Mammary epithelial cell (primary cell): ENCODE measurements around the gene C2orf72.

Experiments
- EZH2 ChIP-seq: IDR thresholded peaks from 2 replicates; pipeline ENCODE4 v1.6.1; 2012; ENCODE audit warnings: low read length, inconsistent platforms, borderline replicate concordance
- TF ChIP-seq, protein P1 (sequence below), 2 donors: IDR thresholded peaks in 1 of 2; conservative IDR thresholded peaks in 1 of 2; 2 replicates each; pipeline ENCODE4 v1.5.1; 2011 to 2012; ENCODE audit warnings: inconsistent platforms in 2 of 2, low read length in 2 of 2, mild to moderate bottlenecking in 2 of 2, control low read depth in 1 of 2, low read depth in 1 of 2; ENCODE audit not compliant: insufficient read depth in 1 of 2; ENCODE audit errors: extremely low read depth in 1 of 2

DNA sequence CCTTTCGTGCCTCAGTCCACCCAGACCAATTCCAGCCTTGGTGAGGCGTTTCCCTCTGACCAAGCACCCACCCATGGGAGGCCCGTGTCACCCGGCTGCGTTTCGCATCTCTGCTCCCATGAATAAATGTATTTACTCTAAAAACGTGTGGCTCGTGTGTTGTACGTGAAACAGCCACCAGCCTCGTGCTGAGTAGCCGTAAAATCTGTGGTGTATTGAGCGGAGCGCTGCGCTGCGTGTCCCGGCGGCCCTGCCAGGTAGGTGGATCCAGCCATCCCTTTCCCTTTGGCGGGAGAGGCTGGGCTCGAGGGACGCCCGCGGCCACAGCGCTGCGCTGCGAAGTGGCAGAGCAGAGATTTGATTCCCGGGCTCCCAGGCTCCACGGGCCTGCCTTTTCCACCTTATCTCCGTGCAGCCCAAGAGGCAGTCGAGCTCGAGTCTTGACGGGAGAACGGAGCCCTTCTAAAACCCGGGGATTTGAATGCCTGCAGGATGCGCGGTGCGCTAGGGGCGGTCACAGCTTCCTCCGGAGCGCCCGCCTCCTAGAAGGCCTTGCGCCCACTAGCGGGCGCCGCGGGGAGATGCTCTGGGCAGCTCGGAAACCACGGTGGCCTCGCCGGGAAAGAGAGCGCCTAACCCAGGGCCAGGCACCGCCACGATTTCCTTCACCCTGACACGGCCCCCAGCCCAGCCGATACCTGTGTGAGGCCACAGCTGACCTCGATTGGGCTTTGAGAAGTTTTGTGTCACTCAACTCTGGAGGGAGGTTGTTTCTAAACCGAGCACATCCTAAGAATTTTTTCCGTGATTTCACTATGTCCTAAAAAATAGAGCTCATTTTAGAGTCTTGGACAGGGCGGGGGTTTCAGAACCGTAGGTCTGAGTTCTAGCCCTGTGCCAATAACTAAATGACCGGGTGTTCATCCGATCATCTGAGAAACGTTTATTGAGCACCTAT lies 15.4 kb downstream of the C2orf72 start:
- TF ChIP-seq, protein P1, sequence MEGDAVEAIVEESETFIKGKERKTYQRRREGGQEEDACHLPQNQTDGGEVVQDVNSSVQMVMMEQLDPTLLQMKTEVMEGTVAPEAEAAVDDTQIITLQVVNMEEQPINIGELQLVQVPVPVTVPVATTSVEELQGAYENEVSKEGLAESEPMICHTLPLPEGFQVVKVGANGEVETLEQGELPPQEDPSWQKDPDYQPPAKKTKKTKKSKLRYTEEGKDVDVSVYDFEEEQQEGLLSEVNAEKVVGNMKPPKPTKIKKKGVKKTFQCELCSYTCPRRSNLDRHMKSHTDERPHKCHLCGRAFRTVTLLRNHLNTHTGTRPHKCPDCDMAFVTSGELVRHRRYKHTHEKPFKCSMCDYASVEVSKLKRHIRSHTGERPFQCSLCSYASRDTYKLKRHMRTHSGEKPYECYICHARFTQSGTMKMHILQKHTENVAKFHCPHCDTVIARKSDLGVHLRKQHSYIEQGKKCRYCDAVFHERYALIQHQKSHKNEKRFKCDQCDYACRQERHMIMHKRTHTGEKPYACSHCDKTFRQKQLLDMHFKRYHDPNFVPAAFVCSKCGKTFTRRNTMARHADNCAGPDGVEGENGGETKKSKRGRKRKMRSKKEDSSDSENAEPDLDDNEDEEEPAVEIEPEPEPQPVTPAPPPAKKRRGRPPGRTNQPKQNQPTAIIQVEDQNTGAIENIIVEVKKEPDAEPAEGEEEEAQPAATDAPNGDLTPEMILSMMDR (conservative IDR thresholded peaks at IDR 0.05 in 1 of 2, IDR thresholded peaks at IDR 0.05 in 1 of 2; ENCODE audit: extremely low read depth in 1 of 2, insufficient read depth in 1 of 2, low read depth in 1 of 2, low read length in 2 of 2): peak; percentile 72 to 91
- no peak for TF ChIP-seq EZH2
